ENCODE measurements around the gene CERS1. TPM values are rescaled to one million over a fixed set of nuclear protein-coding genes. Genes with fewer than 3 reads are reported as not detected.

Gene CERS1
- total RNA-seq, 1 experiment from 2014 or later = 0.96 TPM

DNA sequence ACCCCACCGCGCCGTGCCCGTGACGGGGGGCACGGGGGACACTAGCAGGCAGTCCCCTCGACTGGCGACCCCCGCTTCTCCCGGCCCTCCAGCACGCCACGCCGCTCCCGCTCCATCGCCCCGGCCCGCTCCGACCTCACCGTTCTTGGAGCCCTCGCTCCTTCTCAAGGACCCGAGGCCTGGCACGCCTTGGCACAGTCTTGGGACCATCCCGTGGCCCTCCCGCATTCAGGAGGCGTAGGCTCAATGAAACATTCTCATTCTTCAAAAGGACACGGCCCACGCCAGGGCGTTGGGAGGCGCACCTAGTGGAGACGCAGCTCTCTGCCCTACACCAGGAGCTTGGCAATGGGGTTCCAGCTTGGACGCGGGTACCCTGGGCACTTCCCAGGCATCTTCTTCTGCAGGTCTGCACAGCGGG, 473 bp upstream of the CERS1 start:
- ATAC-seq = no peak
- no peaks in the 10 kb centered on the region for H3K9me2 ChIP-seq (ENCODE audit: insufficient read depth)
- H3K9me3 ChIP-seq (ENCODE audit: control insufficient read depth in 1 of 2, insufficient read depth in 1 of 2, low read depth in 1 of 2, low read length in 2 of 2) = no peaks in the 10 kb centered on the region
- RAD21 ChIA-PET (ENCODE audit: low non-redundant PET in 1 of 2, low total read pairs in 2 of 2, uncharacterized antibody in 2 of 2, unreplicated experiment in 2 of 2) = no interaction called here
- no peak overlapping the region for H3K9ac ChIP-seq (ENCODE audit: low read length)
- intact Hi-C loops (cut with micrococcal nuclease) = no loop called here
- H3K79me2 ChIP-seq (ENCODE audit: insufficient read depth, low read length) = no peaks in the 10 kb centered on the region
- H3K27me3 ChIP-seq (ENCODE audit: insufficient read depth, low read length) = no peaks in the 10 kb centered on the region
- no peak overlapping the region for H3K4me3 ChIP-seq (replicated peaks in 1 of 2; ENCODE audit: low read depth in 1 of 2, low read length in 2 of 2)
- H2AFZ ChIP-seq (ENCODE audit: low read depth, low read length, poor library complexity, severe bottlenecking) = no peak overlapping the region
- CTCF ChIA-PET = no interaction called here
- H3K4me1 ChIP-seq (ENCODE audit: control insufficient read depth in 1 of 2, insufficient read depth in 2 of 2, low read length in 2 of 2) = peaks cover 0 to 4% of the 10 kb centered on the region in 2 experiments; a peak in 2 of 4 replicates
- TF ChIP-seq, protein P1, sequence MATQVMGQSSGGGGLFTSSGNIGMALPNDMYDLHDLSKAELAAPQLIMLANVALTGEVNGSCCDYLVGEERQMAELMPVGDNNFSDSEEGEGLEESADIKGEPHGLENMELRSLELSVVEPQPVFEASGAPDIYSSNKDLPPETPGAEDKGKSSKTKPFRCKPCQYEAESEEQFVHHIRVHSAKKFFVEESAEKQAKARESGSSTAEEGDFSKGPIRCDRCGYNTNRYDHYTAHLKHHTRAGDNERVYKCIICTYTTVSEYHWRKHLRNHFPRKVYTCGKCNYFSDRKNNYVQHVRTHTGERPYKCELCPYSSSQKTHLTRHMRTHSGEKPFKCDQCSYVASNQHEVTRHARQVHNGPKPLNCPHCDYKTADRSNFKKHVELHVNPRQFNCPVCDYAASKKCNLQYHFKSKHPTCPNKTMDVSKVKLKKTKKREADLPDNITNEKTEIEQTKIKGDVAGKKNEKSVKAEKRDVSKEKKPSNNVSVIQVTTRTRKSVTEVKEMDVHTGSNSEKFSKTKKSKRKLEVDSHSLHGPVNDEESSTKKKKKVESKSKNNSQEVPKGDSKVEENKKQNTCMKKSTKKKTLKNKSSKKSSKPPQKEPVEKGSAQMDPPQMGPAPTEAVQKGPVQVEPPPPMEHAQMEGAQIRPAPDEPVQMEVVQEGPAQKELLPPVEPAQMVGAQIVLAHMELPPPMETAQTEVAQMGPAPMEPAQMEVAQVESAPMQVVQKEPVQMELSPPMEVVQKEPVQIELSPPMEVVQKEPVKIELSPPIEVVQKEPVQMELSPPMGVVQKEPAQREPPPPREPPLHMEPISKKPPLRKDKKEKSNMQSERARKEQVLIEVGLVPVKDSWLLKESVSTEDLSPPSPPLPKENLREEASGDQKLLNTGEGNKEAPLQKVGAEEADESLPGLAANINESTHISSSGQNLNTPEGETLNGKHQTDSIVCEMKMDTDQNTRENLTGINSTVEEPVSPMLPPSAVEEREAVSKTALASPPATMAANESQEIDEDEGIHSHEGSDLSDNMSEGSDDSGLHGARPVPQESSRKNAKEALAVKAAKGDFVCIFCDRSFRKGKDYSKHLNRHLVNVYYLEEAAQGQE (IDR thresholded peaks at IDR 0.05; ENCODE audit: low read depth) = no peak
- no peak for TF ChIP-seq SIN3A (IDR thresholded peaks at IDR 0.05; ENCODE audit: low read depth)
- TF ChIP-seq RAD21 (IDR thresholded peaks at IDR 0.05; ENCODE audit: low read depth) = no peak
- TF ChIP-seq, protein P2, sequence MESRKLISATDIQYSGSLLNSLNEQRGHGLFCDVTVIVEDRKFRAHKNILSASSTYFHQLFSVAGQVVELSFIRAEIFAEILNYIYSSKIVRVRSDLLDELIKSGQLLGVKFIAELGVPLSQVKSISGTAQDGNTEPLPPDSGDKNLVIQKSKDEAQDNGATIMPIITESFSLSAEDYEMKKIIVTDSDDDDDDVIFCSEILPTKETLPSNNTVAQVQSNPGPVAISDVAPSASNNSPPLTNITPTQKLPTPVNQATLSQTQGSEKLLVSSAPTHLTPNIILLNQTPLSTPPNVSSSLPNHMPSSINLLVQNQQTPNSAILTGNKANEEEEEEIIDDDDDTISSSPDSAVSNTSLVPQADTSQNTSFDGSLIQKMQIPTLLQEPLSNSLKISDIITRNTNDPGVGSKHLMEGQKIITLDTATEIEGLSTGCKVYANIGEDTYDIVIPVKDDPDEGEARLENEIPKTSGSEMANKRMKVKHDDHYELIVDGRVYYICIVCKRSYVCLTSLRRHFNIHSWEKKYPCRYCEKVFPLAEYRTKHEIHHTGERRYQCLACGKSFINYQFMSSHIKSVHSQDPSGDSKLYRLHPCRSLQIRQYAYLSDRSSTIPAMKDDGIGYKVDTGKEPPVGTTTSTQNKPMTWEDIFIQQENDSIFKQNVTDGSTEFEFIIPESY (IDR thresholded peaks at IDR 0.05; ENCODE audit: extremely low read depth, insufficient replicate concordance, low read length) = no peak
- TF ChIP-seq EZH2 (IDR thresholded peaks at IDR 0.05) = no peak
- no peak for TF ChIP-seq CEBPB (IDR thresholded peaks at IDR 0.05; ENCODE audit: low read depth)
- no peak for TF ChIP-seq ZNF274 (IDR thresholded peaks at IDR 0.05; ENCODE audit: low read depth, low read length)
- TF ChIP-seq SP1 (IDR thresholded peaks at IDR 0.05; ENCODE audit: low read depth) = no peak
- TF ChIP-seq, protein P3, sequence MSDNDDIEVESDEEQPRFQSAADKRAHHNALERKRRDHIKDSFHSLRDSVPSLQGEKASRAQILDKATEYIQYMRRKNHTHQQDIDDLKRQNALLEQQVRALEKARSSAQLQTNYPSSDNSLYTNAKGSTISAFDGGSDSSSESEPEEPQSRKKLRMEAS (IDR thresholded peaks at IDR 0.05) = no peak
- H3K36me3 ChIP-seq (ENCODE audit: control insufficient read depth in 1 of 2, insufficient read depth in 2 of 2, low read length in 2 of 2) = peaks cover 0 to 8% of the 10 kb centered on the region in 2 experiments; a peak in 3 of 4 replicates
- no peaks in the 10 kb centered on the region for H4K20me1 ChIP-seq (ENCODE audit: insufficient read depth)
- DNase-seq (ENCODE audit: low read depth, low spot score) = no peak
- POLR2A ChIA-PET = no interaction called here
- no TSS peak for BruUV-seq (replicated peaks)
- no peak overlapping the region for H3K27ac ChIP-seq (ENCODE audit: low read depth, low read length)
- no peak overlapping the region for H3K4me2 ChIP-seq (ENCODE audit: low read length)

All from HCT116 (cell line).